ENCODE data around the gene RASEF. TPM values are rescaled to one million over a fixed set of nuclear protein-coding genes. Genes with fewer than 3 reads are reported as not detected.

The RASEF gene
- total RNA-seq, 1 donor from 2014 or later, result 0.05 TPM

GRCh38 chr9:83065233-83065632, 2.3 kb upstream of the RASEF start:
- Histone ChIP-seq H3K27me3 (ENCODE audit: low read depth) (peaks cover 57% of the 10 kb centered on the region), H3K4me1 (peaks cover 19% of the 10 kb centered on the region), H3K4me3 (no peak overlapping the region), H3K36me3 (no peaks in the 10 kb centered on the region), H3K27ac (replicated peaks) (no peak overlapping the region), H3K9me3 (replicated peaks) (peaks cover 7% of the 10 kb centered on the region)
- no peak for DNase-seq
- TF ChIP-seq, protein P1, sequence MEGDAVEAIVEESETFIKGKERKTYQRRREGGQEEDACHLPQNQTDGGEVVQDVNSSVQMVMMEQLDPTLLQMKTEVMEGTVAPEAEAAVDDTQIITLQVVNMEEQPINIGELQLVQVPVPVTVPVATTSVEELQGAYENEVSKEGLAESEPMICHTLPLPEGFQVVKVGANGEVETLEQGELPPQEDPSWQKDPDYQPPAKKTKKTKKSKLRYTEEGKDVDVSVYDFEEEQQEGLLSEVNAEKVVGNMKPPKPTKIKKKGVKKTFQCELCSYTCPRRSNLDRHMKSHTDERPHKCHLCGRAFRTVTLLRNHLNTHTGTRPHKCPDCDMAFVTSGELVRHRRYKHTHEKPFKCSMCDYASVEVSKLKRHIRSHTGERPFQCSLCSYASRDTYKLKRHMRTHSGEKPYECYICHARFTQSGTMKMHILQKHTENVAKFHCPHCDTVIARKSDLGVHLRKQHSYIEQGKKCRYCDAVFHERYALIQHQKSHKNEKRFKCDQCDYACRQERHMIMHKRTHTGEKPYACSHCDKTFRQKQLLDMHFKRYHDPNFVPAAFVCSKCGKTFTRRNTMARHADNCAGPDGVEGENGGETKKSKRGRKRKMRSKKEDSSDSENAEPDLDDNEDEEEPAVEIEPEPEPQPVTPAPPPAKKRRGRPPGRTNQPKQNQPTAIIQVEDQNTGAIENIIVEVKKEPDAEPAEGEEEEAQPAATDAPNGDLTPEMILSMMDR (IDR thresholded peaks at IDR 0.05; ENCODE audit: borderline replicate concordance), result no peak
- intact Hi-C loops (cut with micrococcal nuclease), result no loop called here

GRCh38 chr9:83061990-83062650, 822 bp downstream of the RASEF start:
- TF ChIP-seq, protein P1 (IDR thresholded peaks at IDR 0.05; ENCODE audit: borderline replicate concordance), result no peak
- no peaks in the 10 kb centered on the region for H3K36me3 ChIP-seq
- peaks cover 82% of the 10 kb centered on the region for H3K27me3 ChIP-seq (ENCODE audit: low read depth)
- H3K4me3 ChIP-seq, result peak overlapping the region; percentile 59
- H3K9me3 ChIP-seq (replicated peaks), result peaks cover 7% of the 10 kb centered on the region
- peak; percentile 15 for DNase-seq
- peaks cover 19% of the 10 kb centered on the region for H3K4me1 ChIP-seq
- no peak overlapping the region for H3K27ac ChIP-seq (replicated peaks)
- intact Hi-C loops (cut with micrococcal nuclease), result no loop called here

DNA sequence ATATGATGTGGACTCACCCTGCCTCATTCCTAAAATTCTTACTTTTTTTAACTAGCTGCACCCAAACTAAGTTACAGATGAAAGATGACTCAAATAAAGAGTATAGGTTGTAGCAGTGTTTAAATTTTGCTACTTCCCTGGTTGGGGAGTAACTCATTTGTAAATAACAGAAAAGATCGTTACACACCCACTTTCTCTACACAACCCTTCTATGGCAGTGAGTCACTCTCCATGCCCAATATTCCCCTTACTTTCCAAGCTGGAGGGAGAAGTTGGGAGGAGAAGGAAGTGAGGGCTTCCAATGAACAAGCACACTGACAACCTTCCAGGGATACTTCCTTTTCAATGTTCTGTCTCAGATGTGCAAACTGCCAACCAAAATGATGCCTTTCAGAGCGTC, 1.9 kb downstream of the RASEF start:
- Histone ChIP-seq H3K36me3 (no peaks in the 10 kb centered on the region), H3K27me3 (ENCODE audit: low read depth) (peaks cover 86% of the 10 kb centered on the region), H3K4me3 (no peak overlapping the region), H3K9me3 (replicated peaks) (peaks cover 7% of the 10 kb centered on the region), H3K27ac (replicated peaks) (no peak overlapping the region), H3K4me1 (peaks cover 19% of the 10 kb centered on the region)
- intact Hi-C loops (cut with micrococcal nuclease), result no loop called here
- no peak for DNase-seq
- TF ChIP-seq, protein P1 (IDR thresholded peaks at IDR 0.05; ENCODE audit: borderline replicate concordance), result no peak

GRCh38 chr9:83060556-83060955, 2.4 kb downstream of the RASEF start:
- Histone ChIP-seq H3K36me3 (no peaks in the 10 kb centered on the region), H3K9me3 (replicated peaks) (peaks cover 7% of the 10 kb centered on the region), H3K4me1 (peaks cover 19% of the 10 kb centered on the region), H3K27ac (replicated peaks) (no peak overlapping the region), H3K27me3 (ENCODE audit: low read depth) (peaks cover 84% of the 10 kb centered on the region), H3K4me3 (no peak overlapping the region)
- TF ChIP-seq, protein P1 (IDR thresholded peaks at IDR 0.05; ENCODE audit: borderline replicate concordance), result no peak
- intact Hi-C loops (cut with micrococcal nuclease), result no loop called here
- DNase-seq, result no peak

DNA sequence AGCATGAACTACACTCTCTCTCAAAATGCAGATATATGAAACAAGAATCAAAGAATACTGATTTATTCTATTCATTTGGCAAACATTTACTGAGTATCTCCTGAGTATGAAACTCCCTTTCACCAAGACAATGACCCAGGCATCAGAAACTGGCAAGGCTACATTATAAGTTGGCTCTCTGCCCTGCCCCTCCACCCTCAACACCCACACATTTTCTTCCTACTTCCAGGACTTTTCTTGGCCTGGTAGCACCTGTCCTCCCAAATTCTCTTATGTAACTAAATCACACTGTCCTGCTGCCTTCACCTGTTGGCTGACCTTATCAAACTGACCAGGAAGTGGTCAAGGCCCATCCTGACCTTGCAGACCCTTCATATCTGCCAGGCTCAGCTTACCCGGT, 3.5 kb downstream of the RASEF start:
- Histone ChIP-seq H3K9me3 (replicated peaks) (no peaks in the 10 kb centered on the region), H3K27ac (replicated peaks) (no peak overlapping the region), H3K4me1 (peaks cover 19% of the 10 kb centered on the region), H3K4me3 (no peak overlapping the region), H3K36me3 (no peaks in the 10 kb centered on the region), H3K27me3 (ENCODE audit: low read depth) (peaks cover 73% of the 10 kb centered on the region)
- intact Hi-C loops (cut with micrococcal nuclease), result no loop called here
- DNase-seq, result no peak
- TF ChIP-seq, protein P1 (IDR thresholded peaks at IDR 0.05; ENCODE audit: borderline replicate concordance), result no peak

Measured in left ventricle myocardium inferior (tissue), 1 donor.